Islet of Langerhans (tissue), 1 donor: ENCODE results near the gene MGRN1.
"Not testable (repeated sequence)": the region's sequence is repeated elsewhere in the genome, so short reads cannot be mapped to it uniquely, and the experiment has no call there.

Experiments
- FAIRE-seq: peaks from one replicate; lab custom pipeline; 2011; peaks lifted over from hg19 to GRCh38; lab: Jason Lieb, UNC

MGRN1 gene

GRCh38 chr16:4734730-4735535, 110.3 kb downstream of the MGRN1 start:
- no peak for FAIRE-seq

- no peak for FAIRE-seq
These were observed 111.9 kb downstream of the MGRN1 start for GRCh38 chr16:4736546-4736945.

- no peak for FAIRE-seq
These were observed 112.9 kb downstream of the MGRN1 start for GRCh38 chr16:4737545-4737944.

- not testable (repeated sequence) for FAIRE-seq
These were observed 113.7 kb downstream of the MGRN1 start for GRCh38 chr16:4738370-4738769.
